NCI-H146 treated with DMSO at 0.1 percent for 48 hours (cell line): ENCODE measurements around the gene AMMECR1.
"Not testable (repeated sequence)": the region's sequence is repeated elsewhere in the genome, so short reads cannot be mapped to it uniquely, and the experiment has no call there.

Experiments used
- DNase-seq: peaks from one replicate; lab custom pipeline; 2025; ENCODE audit not compliant: unreplicated experiment; lab: John Stamatoyannopoulos, UW

Gene AMMECR1

GRCh38 chrX:110259117-110259516, 58.8 kb downstream of the AMMECR1 start:
- no peak for DNase-seq

GRCh38 chrX:110258552-110258951, 59.3 kb downstream of the AMMECR1 start:
- no peak for DNase-seq

DNA sequence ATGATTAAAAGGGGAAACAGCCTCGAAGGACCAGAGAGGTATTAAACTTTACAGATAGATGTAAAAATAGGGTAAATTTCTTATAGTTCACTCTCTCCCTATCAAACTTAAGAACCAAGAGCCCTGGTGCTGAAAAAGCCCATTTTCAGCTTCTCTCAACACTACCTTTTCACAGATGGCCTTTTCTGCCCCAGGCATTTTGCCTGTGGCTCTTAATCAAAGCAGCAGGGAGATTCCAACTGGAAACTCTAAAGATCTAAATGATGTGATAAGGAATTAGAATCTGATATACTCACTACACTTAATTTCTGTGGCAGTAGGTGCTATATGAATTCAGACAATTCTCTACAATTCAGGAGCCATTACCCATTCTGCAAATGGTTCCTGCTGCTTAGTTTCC, 60.0 kb downstream of the AMMECR1 start:
- DNase-seq: peak; percentile 0

DNA sequence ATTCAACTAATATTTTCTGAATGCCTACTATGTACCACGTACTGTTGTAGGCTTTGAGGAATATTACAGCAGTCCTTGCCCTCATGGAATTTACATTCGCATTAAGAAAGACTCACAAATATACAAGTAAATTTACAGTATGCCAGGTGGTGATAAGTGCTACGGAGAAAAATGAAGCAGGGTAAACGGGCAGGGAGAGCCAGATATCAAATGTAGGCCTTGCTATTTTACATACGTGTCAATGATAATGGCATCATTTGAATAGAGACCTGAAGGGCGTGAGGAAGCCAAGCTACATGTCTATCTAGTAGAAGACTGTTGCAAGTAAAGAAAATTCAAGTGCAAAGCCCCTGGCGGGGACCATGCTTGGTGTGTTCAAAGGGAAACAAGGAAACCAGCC, 65.2 kb downstream of the AMMECR1 start:
- DNase-seq: no peak

GRCh38 chrX:110251961-110252360, 65.9 kb downstream of the AMMECR1 start:
- no peak for DNase-seq

- DNase-seq: no peak
Observed at GRCh38 chrX:110251526-110251925, 66.4 kb downstream of the AMMECR1 start.

DNA sequence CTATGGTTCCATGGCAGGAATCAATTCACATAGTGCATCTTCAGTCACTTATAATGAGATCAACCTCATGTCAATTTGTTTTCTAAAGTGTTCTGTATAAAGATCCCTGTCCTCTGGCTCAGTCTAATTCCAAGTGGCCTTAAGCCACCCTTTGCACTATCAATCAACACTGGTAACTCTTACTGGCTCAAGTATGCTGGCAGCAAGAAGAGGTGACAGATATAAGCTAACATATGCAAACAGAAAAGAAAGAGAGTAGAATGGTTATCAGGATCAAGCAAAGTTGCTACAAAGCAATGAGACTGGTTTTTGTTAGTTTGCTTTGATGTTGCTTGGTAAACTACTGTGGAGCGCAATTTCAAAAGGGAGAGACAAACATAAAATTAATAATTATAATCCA, 67.0 kb downstream of the AMMECR1 start:
- no peak for DNase-seq

GRCh38 chrX:110248578-110248977, 69.3 kb downstream of the AMMECR1 start:
- no peak for DNase-seq

- no peak for DNase-seq
Observed at GRCh38 chrX:110245011-110245410, 72.9 kb downstream of the AMMECR1 start.

GRCh38 chrX:110242371-110242770, 75.5 kb downstream of the AMMECR1 start:
- DNase-seq: no peak

GRCh38 chrX:110241816-110242215, 76.1 kb downstream of the AMMECR1 start:
- DNase-seq: no peak

GRCh38 chrX:110238259-110238658, 79.6 kb downstream of the AMMECR1 start:
- not testable (repeated sequence) for DNase-seq

DNA sequence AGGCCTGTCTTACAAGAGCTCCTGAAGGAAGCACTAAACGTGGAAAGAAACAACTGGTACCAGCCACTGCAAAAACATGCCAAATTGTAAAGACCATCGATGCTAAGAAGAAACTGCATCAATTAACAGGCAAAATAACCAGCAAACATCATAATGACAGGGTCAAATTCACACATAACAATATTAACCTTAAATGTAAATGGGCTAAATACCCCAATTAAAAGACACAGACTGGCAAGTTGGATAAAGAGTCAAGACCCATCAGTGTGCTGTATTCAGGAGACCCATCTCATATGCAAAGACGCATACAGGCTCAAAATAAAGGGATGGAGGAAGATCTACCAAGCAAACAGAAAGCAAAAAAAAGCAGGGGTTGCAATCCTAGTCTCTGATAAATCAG, 86.4 kb downstream of the AMMECR1 start:
- DNase-seq: not testable (repeated sequence)

GRCh38 chrX:110229497-110230111, 88.3 kb downstream of the AMMECR1 start:
- DNase-seq: not testable (repeated sequence)

GRCh38 chrX:110228453-110228852, 89.4 kb downstream of the AMMECR1 start:
- DNase-seq: no peak

DNA sequence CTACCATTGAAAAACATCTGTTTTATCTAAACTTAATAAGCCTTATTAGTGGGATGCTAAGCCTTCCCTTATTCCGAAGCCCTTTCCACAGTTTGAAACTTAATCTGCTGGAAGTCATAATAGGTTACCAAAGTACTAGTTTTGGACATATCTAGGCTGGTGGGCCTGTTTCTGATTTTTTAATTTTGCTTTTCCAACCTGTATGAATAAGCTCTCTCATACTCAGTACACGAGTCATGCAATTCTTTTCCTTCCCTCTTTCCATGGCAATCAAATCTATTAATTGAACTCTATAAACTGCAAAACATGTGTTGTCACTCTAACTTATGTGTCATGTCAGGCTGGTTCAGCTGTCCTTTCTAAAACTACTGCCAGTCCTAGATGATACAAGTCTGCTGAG, 91.0 kb downstream of the AMMECR1 start:
- DNase-seq: no peak

- no peak for DNase-seq
Observed at GRCh38 chrX:110224926-110225617, 92.8 kb downstream of the AMMECR1 start.

DNA sequence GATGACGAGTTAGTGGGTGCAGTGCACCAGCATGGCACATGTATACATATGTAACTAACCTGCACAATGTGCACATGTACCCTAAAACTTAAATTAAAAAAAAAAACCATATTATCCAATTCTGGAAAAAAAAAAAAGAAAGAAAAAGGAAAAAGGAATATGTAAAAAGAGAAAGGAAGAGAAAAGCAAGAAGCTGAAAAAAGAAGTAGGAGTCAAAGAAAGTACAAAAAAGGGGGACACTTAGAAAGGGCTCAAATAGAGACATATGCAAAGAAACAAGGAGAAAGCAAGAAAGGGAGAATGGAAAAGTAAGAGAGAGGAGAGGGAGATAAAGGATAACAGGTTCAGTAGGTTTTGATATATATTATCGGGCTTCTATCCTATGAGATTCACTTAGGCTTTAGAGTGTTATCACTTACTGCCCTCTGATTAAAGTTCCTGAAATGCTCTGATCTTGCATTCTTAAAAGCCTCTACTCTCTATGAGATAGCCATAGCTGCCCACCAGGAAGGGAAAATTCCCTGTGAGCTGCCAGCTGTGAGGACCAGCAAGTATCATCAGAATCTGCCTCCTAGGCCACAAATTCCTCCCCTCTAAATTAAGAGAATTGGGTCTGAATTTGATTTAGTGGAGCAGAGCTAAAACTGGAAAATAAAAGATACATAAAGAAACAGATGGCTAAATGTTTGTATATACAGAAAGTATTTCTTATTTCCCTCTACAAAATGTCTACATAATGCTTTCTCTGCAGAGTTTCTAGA, 95.2 kb downstream of the AMMECR1 start:
- DNase-seq: no peak

- DNase-seq: no peak
Observed at GRCh38 chrX:110219920-110220319, 98.0 kb downstream of the AMMECR1 start.

- no peak for DNase-seq
Observed at GRCh38 chrX:110218591-110218990, 99.3 kb downstream of the AMMECR1 start.

DNA sequence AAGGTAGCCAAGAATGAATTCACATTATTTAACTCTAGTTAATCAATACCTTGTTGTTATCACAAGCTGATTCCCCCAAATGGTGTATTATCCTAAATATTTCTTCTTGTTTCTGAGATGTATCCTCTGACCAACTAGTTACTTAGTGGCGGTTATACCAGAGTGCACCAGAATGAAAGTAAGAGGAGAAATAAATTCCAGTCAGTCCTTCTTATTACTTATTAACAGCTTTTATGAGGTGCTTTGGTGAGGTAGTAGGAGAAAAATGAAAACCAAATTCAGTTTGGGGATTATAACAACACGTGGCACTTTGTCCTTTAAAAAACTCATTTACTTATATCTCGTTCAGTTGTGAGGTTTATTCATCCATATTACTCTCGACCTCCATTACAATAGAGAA, 101.9 kb downstream of the AMMECR1 start:
- DNase-seq: no peak

DNA sequence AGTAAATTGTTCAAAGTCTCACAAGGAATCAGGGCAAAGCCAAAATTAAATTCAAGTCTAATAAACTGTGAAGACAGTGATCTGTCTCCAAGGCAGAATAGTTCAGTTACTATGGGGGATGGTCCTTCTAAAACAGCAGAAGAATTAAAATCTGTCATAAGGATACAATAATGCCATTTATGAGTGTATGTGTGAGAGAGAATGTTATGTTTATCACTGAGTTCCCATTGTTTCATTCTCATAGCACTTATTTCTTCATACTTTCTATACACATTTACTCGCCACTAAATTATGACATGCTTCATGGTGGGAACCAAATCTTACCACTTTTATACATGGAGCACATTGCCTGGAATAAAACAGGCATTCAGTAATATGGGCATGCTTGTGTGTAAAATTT, 102.5 kb downstream of the AMMECR1 start:
- no peak for DNase-seq
